ENCODE data around the gene HAUS3.

DNA sequence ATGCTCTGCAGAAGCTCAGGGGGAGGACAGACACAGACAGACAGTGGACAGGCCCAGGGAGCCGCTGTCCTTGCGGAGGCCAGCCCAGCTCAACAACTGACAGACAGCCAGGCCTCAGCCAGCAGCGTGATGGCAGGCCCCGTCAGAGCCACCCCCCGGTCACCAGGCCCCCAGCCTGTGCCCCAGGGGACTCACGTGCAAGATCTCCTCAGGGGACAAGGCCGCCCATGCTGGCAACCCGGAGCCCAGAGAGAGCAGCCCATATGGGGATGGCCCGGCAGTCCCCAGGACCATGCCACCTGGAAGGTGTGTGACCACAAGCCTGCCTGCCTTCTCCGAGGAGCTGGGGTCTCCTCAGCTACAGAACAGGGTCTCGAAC lies 48.0 kb upstream of the HAUS3 start:
- TF ChIP-seq, protein P1, sequence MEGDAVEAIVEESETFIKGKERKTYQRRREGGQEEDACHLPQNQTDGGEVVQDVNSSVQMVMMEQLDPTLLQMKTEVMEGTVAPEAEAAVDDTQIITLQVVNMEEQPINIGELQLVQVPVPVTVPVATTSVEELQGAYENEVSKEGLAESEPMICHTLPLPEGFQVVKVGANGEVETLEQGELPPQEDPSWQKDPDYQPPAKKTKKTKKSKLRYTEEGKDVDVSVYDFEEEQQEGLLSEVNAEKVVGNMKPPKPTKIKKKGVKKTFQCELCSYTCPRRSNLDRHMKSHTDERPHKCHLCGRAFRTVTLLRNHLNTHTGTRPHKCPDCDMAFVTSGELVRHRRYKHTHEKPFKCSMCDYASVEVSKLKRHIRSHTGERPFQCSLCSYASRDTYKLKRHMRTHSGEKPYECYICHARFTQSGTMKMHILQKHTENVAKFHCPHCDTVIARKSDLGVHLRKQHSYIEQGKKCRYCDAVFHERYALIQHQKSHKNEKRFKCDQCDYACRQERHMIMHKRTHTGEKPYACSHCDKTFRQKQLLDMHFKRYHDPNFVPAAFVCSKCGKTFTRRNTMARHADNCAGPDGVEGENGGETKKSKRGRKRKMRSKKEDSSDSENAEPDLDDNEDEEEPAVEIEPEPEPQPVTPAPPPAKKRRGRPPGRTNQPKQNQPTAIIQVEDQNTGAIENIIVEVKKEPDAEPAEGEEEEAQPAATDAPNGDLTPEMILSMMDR (IDR thresholded peaks at IDR 0.05): no peak
- TF ChIP-seq POLR2A (IDR thresholded peaks at IDR 0.05): no peak

Measured in esophagus squamous epithelium (tissue), 4 donors.